ENCODE results near the gene TM2D1. TPM values are rescaled to one million over a fixed set of nuclear protein-coding genes. Genes with fewer than 3 reads are reported as not detected.

The TM2D1 gene
- total and polyA plus RNA-seq, 7 donors, result 15.0 to 88.5 (median 63.7) TPM

GRCh38 chr1:61746813-61747212 lies 21.9 kb upstream of the TM2D1 start:
- Histone ChIP-seq H3K27me3 (no peaks in the 10 kb centered on the region), H3K4me3 (no peak overlapping the region), H3K36me3 (no peaks in the 10 kb centered on the region), H3K27ac (peak overlapping the region; percentile 38 to 51 (median 42)), H3K4me1 (peaks cover 0 to 27% (median 21%) of the 10 kb centered on the region in 4 donors), H3K9me3 (no peaks in the 10 kb centered on the region)
- TF ChIP-seq EP300 (IDR thresholded peaks at IDR 0.05) (no peak), POLR2A (IDR thresholded peaks at IDR 0.05) (no peak), POLR2AphosphoS5 (IDR thresholded peaks at IDR 0.05) (no peak), CTCF (IDR thresholded peaks at IDR 0.05) (no peak)
- intact Hi-C loops (cut with DNase I), result loop anchor here (10.0 kb wide), 1 partner anchor 702 kb away; no protein-coding TSS in a partner anchor
- no peak for DNase-seq
- WGBS, 2 donors, result 26 to 81% methylated on average over 1 of the region's 1 CpG

DNA sequence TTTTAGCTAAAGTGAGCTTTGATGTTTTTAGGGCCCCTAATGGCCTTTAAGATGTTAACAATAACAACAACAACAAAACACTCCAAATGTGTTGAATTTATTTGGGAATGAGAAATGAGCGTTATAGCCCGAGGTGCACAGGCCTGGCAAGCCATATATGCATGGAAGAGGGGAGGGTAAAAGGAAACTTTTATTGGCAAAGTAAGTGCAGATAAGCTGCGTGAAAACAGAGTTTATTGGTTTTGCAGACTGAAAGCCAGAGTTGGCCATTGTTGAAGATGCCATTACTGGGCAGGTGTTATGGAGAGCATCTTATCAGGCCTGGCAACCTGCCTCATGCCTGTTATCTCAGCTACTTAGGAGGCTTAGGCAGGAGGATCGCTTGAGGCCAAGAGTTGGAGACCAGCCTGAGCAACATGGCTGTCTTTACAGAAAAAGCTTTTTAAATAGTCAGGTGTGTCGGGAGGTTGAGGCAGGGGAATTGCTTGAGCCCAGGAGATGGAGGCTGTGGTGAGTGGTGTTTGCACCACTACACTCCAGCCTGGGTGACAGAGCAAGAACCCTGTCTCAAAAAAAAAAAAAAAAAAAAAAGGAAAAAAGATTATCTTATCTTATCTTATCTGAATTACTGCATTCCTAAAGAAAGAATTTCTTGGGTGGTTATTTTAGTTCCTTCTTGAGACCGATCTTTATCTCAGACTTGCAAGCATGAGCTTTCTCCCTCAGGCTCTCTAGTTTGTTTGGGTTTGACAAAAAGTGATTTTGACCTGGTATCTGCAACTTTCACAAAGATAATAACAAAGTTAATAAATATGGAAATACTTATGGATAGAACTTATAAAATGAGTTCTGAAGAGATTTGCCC lies 19.0 kb upstream of the TM2D1 start:
- H3K27me3 ChIP-seq, result no peaks in the 10 kb centered on the region
- intact Hi-C loops (cut with DNase I), result loop anchor here (5.0 to 10.0 kb wide), 3 partner anchors 93 to 699 kb away; no protein-coding TSS in a partner anchor
- H3K4me1 ChIP-seq, result peaks cover 0 to 34% (median 24%) of the 10 kb centered on the region in 4 donors
- no peak for TF ChIP-seq POLR2A (IDR thresholded peaks at IDR 0.05)
- TF ChIP-seq CTCF (IDR thresholded peaks at IDR 0.05), result no peak
- no peak for TF ChIP-seq EP300 (IDR thresholded peaks at IDR 0.05)
- no peak for TF ChIP-seq POLR2AphosphoS5 (IDR thresholded peaks at IDR 0.05)
- H3K4me3 ChIP-seq, result peak overlapping the region in 1 of 4 donors; percentile 95
- peak; percentile 47 for DNase-seq
- 34 to 74% methylated on average over 6 of the region's 6 CpGs for WGBS, 2 donors
- no peaks in the 10 kb centered on the region for H3K9me3 ChIP-seq
- peak overlapping the region; percentile 94 to 98 (median 97) for H3K27ac ChIP-seq
- no peaks in the 10 kb centered on the region for H3K36me3 ChIP-seq

DNA sequence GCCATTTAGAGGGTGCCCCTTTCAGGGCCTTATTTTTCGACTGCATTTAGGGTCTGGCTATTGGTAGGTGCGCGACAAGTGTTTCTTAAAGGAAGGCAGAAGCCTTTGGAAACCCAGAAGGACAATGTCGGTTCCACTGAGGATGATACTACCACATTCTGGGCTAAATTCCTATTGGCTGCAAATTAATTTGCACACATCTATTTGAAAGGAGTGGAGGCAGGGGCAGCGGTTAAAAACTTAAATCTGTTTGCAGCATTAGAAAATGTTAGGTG lies 18.4 kb upstream of the TM2D1 start:
- no peaks in the 10 kb centered on the region for H3K9me3 ChIP-seq
- peak overlapping the region; percentile 65 to 98 (median 94) for H3K4me3 ChIP-seq
- no peaks in the 10 kb centered on the region for H3K36me3 ChIP-seq
- 18 to 61% methylated on average over 5 of the region's 5 CpGs for WGBS, 2 donors
- peak; percentile 34 for DNase-seq
- peaks cover 0 to 34% (median 24%) of the 10 kb centered on the region in 4 donors for H3K4me1 ChIP-seq
- intact Hi-C loops (cut with DNase I), result loop anchor here (5.0 to 10.0 kb wide), 3 partner anchors 94 to 699 kb away; no protein-coding TSS in a partner anchor
- peak overlapping the region; percentile 94 to 98 (median 97) for H3K27ac ChIP-seq
- TF ChIP-seq POLR2A (IDR thresholded peaks at IDR 0.05), result no peak
- no peak for TF ChIP-seq EP300 (IDR thresholded peaks at IDR 0.05)
- no peak for TF ChIP-seq POLR2AphosphoS5 (IDR thresholded peaks at IDR 0.05)
- TF ChIP-seq CTCF (IDR thresholded peaks at IDR 0.05), result no peak
- no peaks in the 10 kb centered on the region for H3K27me3 ChIP-seq

DNA sequence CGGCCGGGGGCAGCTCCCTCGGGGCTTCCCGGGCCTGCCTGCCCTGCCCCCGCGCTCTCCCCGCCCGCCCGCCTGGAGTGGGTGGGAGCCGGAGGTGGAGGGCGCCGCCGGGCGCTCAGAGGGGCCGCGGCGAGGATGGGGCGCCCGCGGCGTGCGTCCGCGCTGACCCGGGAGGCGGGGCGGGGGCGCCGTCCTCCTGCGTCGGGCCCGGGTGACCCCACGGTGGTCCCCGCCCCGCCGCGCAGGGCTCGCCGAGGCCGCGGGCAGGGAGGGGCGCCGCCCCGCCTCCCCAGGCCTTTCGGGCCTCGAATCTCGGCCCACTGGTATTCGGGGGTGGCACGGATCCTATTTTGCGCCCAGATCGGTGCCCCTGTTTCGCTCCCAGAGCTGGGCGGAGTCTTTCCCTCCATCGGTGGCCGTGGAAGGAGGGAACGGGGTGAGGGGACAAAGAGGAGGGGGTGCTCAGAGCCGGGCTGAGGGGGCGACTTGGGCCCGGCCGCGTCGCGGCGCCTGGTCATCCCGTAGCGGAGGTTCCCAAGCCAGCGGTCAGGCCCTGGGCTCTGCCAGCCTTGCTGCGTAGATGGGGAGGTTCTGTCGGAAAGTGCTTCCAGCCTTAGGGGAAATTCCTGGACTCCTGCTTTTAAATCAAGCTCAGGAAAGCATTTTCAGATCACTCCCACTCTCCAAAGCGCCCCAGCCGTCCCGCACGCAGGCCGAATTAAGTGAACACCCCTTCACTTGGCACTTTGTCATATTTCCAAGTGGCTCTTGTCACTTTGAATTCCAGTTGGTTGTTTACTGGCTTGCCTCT lies 17.9 kb upstream of the TM2D1 start:
- Histone ChIP-seq H3K9me3 (no peaks in the 10 kb centered on the region), H3K36me3 (no peaks in the 10 kb centered on the region), H3K4me1 (peaks cover 0 to 34% (median 24%) of the 10 kb centered on the region in 4 donors), H3K27ac (peak overlapping the region; percentile 94 to 98 (median 97)), H3K27me3 (no peaks in the 10 kb centered on the region), H3K4me3 (peak overlapping the region; percentile 65 to 98 (median 94))
- peak; percentile 70 for DNase-seq
- intact Hi-C loops (cut with DNase I), result loop anchor here (5.0 to 10.0 kb wide), 3 partner anchors 94 to 698 kb away; no protein-coding TSS in a partner anchor
- 2 to 5% methylated on average over 74 of the region's 74 CpGs for WGBS, 2 donors
- TF ChIP-seq EP300 (IDR thresholded peaks at IDR 0.05) (no peak), POLR2A (IDR thresholded peaks at IDR 0.05) (peak in 1 of 2 donors; percentile 17), POLR2AphosphoS5 (IDR thresholded peaks at IDR 0.05) (peak in 3 of 4 donors; percentile 5 to 66 (median 37))
